ENCODE data around the gene ROBO1. TPM values are rescaled to one million over a fixed set of nuclear protein-coding genes. Genes with fewer than 3 reads are reported as not detected.
"Not testable (repeated sequence)": the region's sequence is repeated elsewhere in the genome, so short reads cannot be mapped to it uniquely, and the experiment has no call there.

Gene ROBO1
- total RNA-seq, 1 donor from 2014 or later, result 7.1 TPM

DNA sequence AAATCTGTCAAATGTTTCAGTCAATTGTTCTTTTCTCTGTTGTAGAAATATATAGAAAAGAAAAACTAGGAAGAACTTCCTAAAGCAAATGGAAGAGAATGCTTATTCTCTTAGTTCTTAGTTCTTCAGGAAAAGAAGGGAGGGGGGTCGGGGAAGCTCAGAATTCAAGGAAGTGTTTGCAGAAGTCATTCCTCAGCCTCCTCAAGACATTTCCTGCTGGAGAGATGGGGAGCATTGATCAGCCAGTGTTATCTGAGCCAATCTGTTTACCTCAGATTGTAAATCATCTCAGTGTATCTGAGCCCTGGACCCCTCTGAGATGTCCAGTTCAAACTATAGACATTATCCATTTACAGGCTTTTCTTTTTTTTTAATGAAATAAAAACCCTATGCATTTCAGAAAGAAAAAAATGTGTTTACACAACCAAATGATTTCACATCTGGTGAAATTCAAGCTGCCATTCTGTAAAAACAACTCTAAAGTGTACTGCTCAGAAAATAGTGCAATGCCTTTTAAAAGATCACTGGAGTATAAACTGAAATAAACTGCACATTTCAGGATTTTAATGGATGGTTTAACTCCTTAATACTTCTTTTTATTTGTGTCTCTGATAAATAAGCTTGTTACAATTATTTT, 460.7 kb downstream of the ROBO1 start:
- H3K27ac ChIP-seq (replicated peaks), result no peak overlapping the region
- H3K4me3 ChIP-seq, result no peak overlapping the region
- no peaks in the 10 kb centered on the region for H3K4me1 ChIP-seq
- no peaks in the 10 kb centered on the region for H3K27me3 ChIP-seq (ENCODE audit: low read depth)
- H3K36me3 ChIP-seq, result no peaks in the 10 kb centered on the region
- no peaks in the 10 kb centered on the region for H3K9me3 ChIP-seq (replicated peaks)
- no peak for DNase-seq
- intact Hi-C loops (cut with micrococcal nuclease), result no loop called here
- no peak for TF ChIP-seq CTCF (IDR thresholded peaks at IDR 0.05; ENCODE audit: borderline replicate concordance)

- H3K4me3 ChIP-seq; H3K27me3 ChIP-seq (ENCODE audit: low read depth); H3K4me1 ChIP-seq; intact Hi-C loops (cut with micrococcal nuclease); H3K36me3 ChIP-seq; H3K27ac ChIP-seq (replicated peaks); H3K9me3 ChIP-seq (replicated peaks): not testable (repeated sequence)
- DNase-seq, result peak; percentile 9
Observed at GRCh38 chr3:79299949-79300635, 467.7 kb downstream of the ROBO1 start.

DNA sequence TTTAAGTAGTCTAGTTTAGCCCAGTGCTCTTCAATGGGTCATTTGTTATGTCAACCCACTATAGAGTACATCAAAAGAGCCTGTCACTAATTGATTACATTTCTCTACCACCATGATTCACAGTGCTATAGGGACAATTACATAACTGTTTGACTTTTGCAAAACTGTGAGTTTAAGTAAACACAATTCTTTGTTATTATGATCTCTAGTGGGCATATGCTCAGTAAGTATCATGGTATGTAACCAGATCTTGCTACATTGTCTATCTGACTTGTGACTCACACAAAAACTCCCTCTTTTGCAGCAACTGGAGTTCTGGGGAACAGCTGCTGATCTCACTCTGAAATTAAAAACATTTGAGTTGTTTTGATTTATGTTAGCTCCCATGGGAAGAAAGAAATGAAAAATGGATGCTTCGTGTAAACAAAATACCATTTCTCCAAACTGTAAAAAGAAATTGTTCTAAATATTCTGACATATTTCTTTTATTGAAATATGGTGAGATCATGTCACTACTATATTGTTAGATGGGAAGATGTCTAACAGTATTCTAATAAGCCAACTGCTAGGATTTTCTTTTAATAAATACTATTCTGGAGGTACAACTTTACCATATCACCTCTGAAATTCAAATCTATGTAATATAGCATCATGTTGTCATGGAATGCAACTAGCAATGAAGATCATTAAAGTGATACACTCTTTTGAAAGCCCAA, 470.4 kb downstream of the ROBO1 start:
- intact Hi-C loops (cut with micrococcal nuclease), result no loop called here
- TF ChIP-seq CTCF (IDR thresholded peaks at IDR 0.05; ENCODE audit: borderline replicate concordance), result no peak
- Histone ChIP-seq H3K27ac (replicated peaks) (no peak overlapping the region), H3K36me3 (no peaks in the 10 kb centered on the region), H3K4me1 (peaks cover 6% of the 10 kb centered on the region), H3K4me3 (no peak overlapping the region), H3K27me3 (ENCODE audit: low read depth) (no peaks in the 10 kb centered on the region), H3K9me3 (replicated peaks) (peaks cover 30% of the 10 kb centered on the region)
- DNase-seq, result no peak

GRCh38 chr3:79286882-79287281, 480.9 kb downstream of the ROBO1 start:
- no peak for DNase-seq
- Histone ChIP-seq H3K27ac (replicated peaks) (no peak overlapping the region), H3K9me3 (replicated peaks) (no peaks in the 10 kb centered on the region), H3K27me3 (ENCODE audit: low read depth) (no peaks in the 10 kb centered on the region), H3K4me1 (no peaks in the 10 kb centered on the region), H3K36me3 (no peaks in the 10 kb centered on the region), H3K4me3 (no peak overlapping the region)
- no peak for TF ChIP-seq CTCF (IDR thresholded peaks at IDR 0.05; ENCODE audit: borderline replicate concordance)
- intact Hi-C loops (cut with micrococcal nuclease), result no loop called here

DNA sequence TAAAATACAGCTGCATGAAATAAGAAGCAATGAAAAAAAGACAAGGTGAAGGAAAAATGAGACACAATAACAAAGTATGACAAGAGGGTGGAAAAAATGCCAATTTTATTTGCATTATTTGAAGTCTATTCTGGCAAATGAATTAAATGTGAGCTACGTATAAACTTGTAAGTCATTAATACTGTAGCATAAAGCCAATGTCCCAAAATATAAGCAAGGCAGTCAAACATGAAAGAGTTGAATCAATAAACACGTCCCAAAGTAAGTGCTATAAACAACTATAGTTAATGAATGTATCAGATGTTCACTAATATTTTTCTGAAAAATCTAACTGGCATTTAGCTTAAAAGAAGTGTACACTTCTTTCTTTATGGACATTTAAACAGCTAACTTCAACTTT, 481.9 kb downstream of the ROBO1 start:
- intact Hi-C loops (cut with micrococcal nuclease), result no loop called here
- Histone ChIP-seq H3K27me3 (ENCODE audit: low read depth) (no peaks in the 10 kb centered on the region), H3K9me3 (replicated peaks) (no peaks in the 10 kb centered on the region), H3K36me3 (no peaks in the 10 kb centered on the region), H3K4me1 (no peaks in the 10 kb centered on the region), H3K27ac (replicated peaks) (no peak overlapping the region), H3K4me3 (no peak overlapping the region)
- no peak for TF ChIP-seq CTCF (IDR thresholded peaks at IDR 0.05; ENCODE audit: borderline replicate concordance)
- no peak for DNase-seq

- no peaks in the 10 kb centered on the region for H3K36me3 ChIP-seq
- H3K9me3 ChIP-seq (replicated peaks), result no peaks in the 10 kb centered on the region
- DNase-seq, result no peak
- H3K4me3 ChIP-seq, result no peak overlapping the region
- no peaks in the 10 kb centered on the region for H3K4me1 ChIP-seq
- H3K27me3 ChIP-seq (ENCODE audit: low read depth), result no peaks in the 10 kb centered on the region
- intact Hi-C loops (cut with micrococcal nuclease), result no loop called here
- no peak overlapping the region for H3K27ac ChIP-seq (replicated peaks)
- no peak for TF ChIP-seq CTCF (IDR thresholded peaks at IDR 0.05; ENCODE audit: borderline replicate concordance)
Observed at GRCh38 chr3:79285380-79285779, 482.4 kb downstream of the ROBO1 start.

Data from left ventricle myocardium inferior (tissue), 1 donor.